Lung (tissue), 12 donors: ENCODE measurements around the gene CTNNBIP1. TPM values are rescaled to one million over a fixed set of nuclear protein-coding genes. Genes with fewer than 3 reads are reported as not detected.

Source experiments
- ATAC-seq: fragments of 200-7000 bp; cut with Tn5 transposase; one replicate; pipeline ENCODE4 v1.9.1; 2020; ENCODE audit warnings: moderate number of reproducible peaks; ENCODE audit not compliant: insufficient read depth, low FRiP score
- DNase-seq, 3 donors: peaks; one replicate each; pipeline ENCODE4 v3.0.0-alpha.2; 2013 to 2017
- H3K27ac ChIP-seq, 2 donors: one replicate each; pipeline ENCODE4 v1.5.1; 2013; ENCODE audit warnings: mild to moderate bottlenecking in 2 of 2, moderate library complexity in 2 of 2, control low read depth in 1 of 2, inconsistent platforms in 1 of 2, low read depth in 1 of 2, low read length in 1 of 2
- H3K27me3 ChIP-seq, 3 donors: one replicate each; pipeline ENCODE4 v1.5.1; 2013; ENCODE audit warnings: low read length in 2 of 3; ENCODE audit not compliant: control insufficient read depth in 3 of 3, insufficient read depth in 3 of 3
- H3K36me3 ChIP-seq, 4 donors: one replicate each; pipeline ENCODE4 v1.5.1; 2013; ENCODE audit warnings: low read length in 4 of 4, mild to moderate bottlenecking in 1 of 4, moderate library complexity in 1 of 4; ENCODE audit not compliant: control insufficient read depth in 4 of 4, insufficient read depth in 4 of 4
- H3K4me1 ChIP-seq, 5 donors: one replicate each; pipeline ENCODE4 v1.5.1; 2013; ENCODE audit warnings: low read length in 5 of 5, mild to moderate bottlenecking in 2 of 5, moderate library complexity in 1 of 5; ENCODE audit not compliant: control insufficient read depth in 5 of 5, insufficient read depth in 5 of 5
- H3K4me3 ChIP-seq: one replicate; pipeline ENCODE4 v1.5.1; 2013; ENCODE audit warnings: mild to moderate bottlenecking, control low read depth, moderate library complexity
- H3K9ac ChIP-seq, 2 donors: one replicate each; pipeline ENCODE4 v1.5.1; 2013; ENCODE audit warnings: low read length in 2 of 2, control low read depth in 1 of 2; ENCODE audit not compliant: insufficient read depth in 1 of 2
- H3K9me3 ChIP-seq, 4 donors: one replicate each; pipeline ENCODE4 v1.5.1; 2013; ENCODE audit warnings: low read length in 3 of 4, mild to moderate bottlenecking in 1 of 4, moderate library complexity in 1 of 4; ENCODE audit not compliant: control insufficient read depth in 4 of 4, insufficient read depth in 3 of 4
- WGBS, 2 donors: extraction: QIAGEN DNeasy Blood & Tissue Kit; methylation state at CpG; one replicate each; pipeline ENCODE4 v1.1.7; 2013; 5-methylcytosine and 5-hydroxymethylcytosine counted together
- polyA plus RNA-seq, 2 donors: library from polyadenylated mRNA; stranded (reverse); fragments of 200-250 nt; gene quantifications; one replicate each; pipeline ENCODE4 v1.2.1, GENCODE V29; 2013
- total RNA-seq, 2 donors: library from RNA; depleted of rRNA in 1 of 2; stranded (reverse); fragments of >200 nt in 1 of 2; gene quantifications; one replicate each; pipeline ENCODE4 v1.2.1, GENCODE V29; 2014 to 2021
- TF ChIP-seq, protein P1 (sequence below): IDR thresholded peaks from 2 replicates; pipeline ENCODE4 v1.5.1; 2012; ENCODE audit warnings: mild to moderate bottlenecking; ENCODE audit errors: control extremely low read depth, extremely low read depth
- donor health status: control.
- donor health status: control.
- donor health status: Bipolar disorder and iron deficiency.
- donor health status: healthy.
- donor health status: DM: yes; HTN: yes; CAD: no.

CTNNBIP1 gene
- total and polyA plus RNA-seq, 4 donors: 31.2 to 57.1 (median 32.2) TPM

DNA sequence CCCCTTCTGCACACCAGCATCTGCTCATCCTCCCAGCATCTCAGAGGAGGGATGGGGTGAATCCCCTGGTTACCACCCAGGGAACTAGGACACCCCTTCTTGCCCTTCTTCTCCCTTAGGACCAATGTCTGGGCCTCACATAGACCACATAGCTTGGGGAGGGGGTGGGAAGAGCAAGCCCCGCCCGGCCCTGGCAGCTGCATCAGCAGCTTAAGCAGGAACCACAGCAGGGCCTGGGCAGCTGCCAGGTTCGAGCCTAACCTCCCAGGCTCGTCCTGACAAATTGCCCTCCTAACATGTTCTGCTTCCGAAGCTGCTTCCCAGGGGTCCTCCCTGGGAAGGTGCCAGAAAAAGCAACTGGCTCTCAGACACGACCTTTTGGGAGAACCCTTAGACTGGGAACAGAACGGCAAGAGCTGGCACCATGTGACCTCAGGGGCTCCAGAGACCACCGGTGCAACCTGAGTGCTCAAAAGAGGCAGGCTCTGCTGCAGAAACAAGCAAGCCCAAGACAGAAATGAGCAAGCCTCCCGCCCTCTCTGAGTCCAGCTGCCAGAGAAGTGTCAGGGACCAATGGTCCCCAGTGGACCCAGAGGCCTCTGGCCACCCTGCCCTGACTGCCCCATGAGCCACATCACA is 67.9 kb downstream of the CTNNBIP1 start:
- H3K36me3 ChIP-seq: no peaks in the 10 kb centered on the region
- no peak overlapping the region for H3K27ac ChIP-seq
- H3K4me1 ChIP-seq: peaks cover 0 to 19% (median 4%) of the 10 kb centered on the region in 5 donors
- H3K9ac ChIP-seq: no peak overlapping the region
- DNase-seq (peak in 2 of 3 donors; percentile 33 to 58), ATAC-seq (no peak)
- no peak overlapping the region for H3K4me3 ChIP-seq
- H3K9me3 ChIP-seq: no peaks in the 10 kb centered on the region
- TF ChIP-seq, protein P1, sequence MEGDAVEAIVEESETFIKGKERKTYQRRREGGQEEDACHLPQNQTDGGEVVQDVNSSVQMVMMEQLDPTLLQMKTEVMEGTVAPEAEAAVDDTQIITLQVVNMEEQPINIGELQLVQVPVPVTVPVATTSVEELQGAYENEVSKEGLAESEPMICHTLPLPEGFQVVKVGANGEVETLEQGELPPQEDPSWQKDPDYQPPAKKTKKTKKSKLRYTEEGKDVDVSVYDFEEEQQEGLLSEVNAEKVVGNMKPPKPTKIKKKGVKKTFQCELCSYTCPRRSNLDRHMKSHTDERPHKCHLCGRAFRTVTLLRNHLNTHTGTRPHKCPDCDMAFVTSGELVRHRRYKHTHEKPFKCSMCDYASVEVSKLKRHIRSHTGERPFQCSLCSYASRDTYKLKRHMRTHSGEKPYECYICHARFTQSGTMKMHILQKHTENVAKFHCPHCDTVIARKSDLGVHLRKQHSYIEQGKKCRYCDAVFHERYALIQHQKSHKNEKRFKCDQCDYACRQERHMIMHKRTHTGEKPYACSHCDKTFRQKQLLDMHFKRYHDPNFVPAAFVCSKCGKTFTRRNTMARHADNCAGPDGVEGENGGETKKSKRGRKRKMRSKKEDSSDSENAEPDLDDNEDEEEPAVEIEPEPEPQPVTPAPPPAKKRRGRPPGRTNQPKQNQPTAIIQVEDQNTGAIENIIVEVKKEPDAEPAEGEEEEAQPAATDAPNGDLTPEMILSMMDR: no peak
- WGBS, 2 donors: 63 to 68% methylated on average over 9 of the region's 9 CpGs
- H3K27me3 ChIP-seq: no peaks in the 10 kb centered on the region

DNA sequence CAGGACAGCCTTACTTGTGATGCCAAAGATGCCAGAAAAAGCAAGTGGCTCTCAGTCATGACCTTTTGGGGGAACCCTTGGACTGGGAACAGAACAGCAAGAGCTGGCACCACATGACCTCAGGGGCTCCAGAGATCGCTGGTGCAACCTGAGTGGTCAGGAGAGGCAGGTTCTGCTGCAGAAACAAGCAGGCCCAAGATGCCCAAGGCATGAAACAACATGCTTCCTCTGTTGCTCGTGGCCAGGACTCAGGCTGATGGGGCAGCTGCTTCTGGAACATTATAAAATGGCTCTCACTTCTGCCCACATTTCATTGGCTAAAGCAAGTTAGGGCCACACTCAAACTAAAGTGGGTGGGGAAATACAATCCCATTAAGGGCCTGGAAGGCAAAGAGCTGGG is 68.6 kb downstream of the CTNNBIP1 start:
- Histone ChIP-seq H3K9ac (no peak overlapping the region), H3K27ac (no peak overlapping the region), H3K4me1 (peaks cover 0 to 19% (median 4%) of the 10 kb centered on the region in 5 donors), H3K27me3 (no peaks in the 10 kb centered on the region), H3K4me3 (no peak overlapping the region), H3K36me3 (no peaks in the 10 kb centered on the region), H3K9me3 (no peaks in the 10 kb centered on the region)
- 89 to 98% methylated on average over 2 of the region's 2 CpGs for WGBS, 2 donors
- ATAC-seq (no peak), DNase-seq (no peak)
- TF ChIP-seq, protein P1: no peak

DNA sequence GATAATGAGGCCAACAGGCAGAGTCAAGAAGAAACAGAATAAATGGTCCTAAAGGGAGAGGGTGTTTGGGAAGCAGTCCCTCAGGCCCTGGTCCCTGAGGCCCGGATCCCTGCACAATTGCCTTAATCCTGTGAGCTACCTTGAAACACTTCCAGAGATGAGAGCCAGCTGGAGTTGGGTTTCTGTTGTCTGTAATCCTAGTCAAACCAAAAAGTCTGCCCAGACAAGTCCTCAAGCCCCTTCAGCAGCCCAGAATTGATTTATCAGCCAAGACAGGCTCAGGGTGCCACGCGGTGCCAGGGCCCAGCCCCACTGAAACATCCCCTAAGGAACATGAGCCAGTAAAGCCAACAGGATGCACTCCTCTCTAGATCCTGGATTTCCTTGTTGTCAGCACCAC is 69.9 kb downstream of the CTNNBIP1 start:
- H3K27ac ChIP-seq: no peak overlapping the region
- H3K9ac ChIP-seq: no peak overlapping the region
- ATAC-seq (no peak), DNase-seq (no peak)
- no peaks in the 10 kb centered on the region for H3K9me3 ChIP-seq
- no peaks in the 10 kb centered on the region for H3K27me3 ChIP-seq
- 83% methylated on average over 3 of the region's 3 CpGs for WGBS, 2 donors
- H3K36me3 ChIP-seq: no peaks in the 10 kb centered on the region
- TF ChIP-seq, protein P1: no peak
- peaks cover 0 to 29% (median 4%) of the 10 kb centered on the region in 5 donors for H3K4me1 ChIP-seq
- H3K4me3 ChIP-seq: no peak overlapping the region

DNA sequence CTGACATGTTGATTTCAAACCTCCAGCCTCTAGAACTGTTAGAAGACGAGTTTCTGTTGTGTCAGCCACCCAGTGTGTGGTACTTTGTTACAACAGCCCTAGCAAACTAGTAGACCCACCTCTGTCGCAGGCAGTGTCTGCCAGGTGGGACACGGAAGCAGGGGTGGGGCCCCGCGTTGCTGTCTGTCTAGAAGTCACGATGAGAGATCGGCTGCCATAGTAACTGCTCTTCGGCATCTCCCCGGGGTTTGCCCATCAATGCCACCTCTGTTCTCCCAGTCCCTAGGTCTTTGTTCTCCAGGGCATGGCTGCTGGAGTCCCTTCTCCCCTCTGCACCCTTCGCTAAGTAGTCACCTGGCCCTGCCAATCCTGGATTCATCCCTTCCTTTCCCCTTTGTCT is 71.1 kb downstream of the CTNNBIP1 start:
- Histone ChIP-seq H3K36me3 (no peaks in the 10 kb centered on the region), H3K4me3 (no peak overlapping the region), H3K27me3 (no peaks in the 10 kb centered on the region), H3K9me3 (no peaks in the 10 kb centered on the region), H3K4me1 (peaks cover 0 to 30% (median 4%) of the 10 kb centered on the region in 5 donors), H3K9ac (no peak overlapping the region), H3K27ac (no peak overlapping the region)
- DNase-seq: no peak
- no peak for ATAC-seq
- TF ChIP-seq, protein P1: no peak
- WGBS, 2 donors: 84 to 92% methylated on average over 10 of the region's 10 CpGs
